ENCODE results near the gene SLC44A3.

GRCh38 chr1:94852788-94853187 lies 32.6 kb downstream of the SLC44A3 start:
- TF ChIP-seq CTCF (IDR thresholded peaks at IDR 0.05 in 8 of 11, conservative IDR thresholded peaks at IDR 0.05 in 3 of 11) (no peak), POLR2A (IDR thresholded peaks at IDR 0.05) (no peak)

Measured in spleen (tissue), 7 donors.